Liver (tissue), 3 donors: ENCODE data around the gene PPA2.

Source experiments
- ATF3 ChIP-seq: IDR thresholded peaks from 2 replicates; pipeline ENCODE4 v1.6.1; 2016; ENCODE audit warnings: antibody characterized with exemption
- CTCF ChIP-seq: fragments of 150-350 bp; IDR thresholded peaks from 2 replicates; pipeline ENCODE4 v1.5.1; 2017; ENCODE audit warnings: improper control_type of control experiment, low read depth, low read length; ENCODE audit not compliant: missing input control
- EGR1 ChIP-seq, 2 donors: IDR thresholded peaks; 2 replicates each; pipeline ENCODE4 v1.6.1; 2016 to 2018; ENCODE audit warnings: antibody characterized with exemption in 2 of 2, low read depth in 2 of 2
- GABPA ChIP-seq, 2 donors: IDR thresholded peaks in 1 of 2; conservative IDR thresholded peaks in 1 of 2; 2 replicates each; pipeline ENCODE4 v1.6.1; 2016; ENCODE audit warnings: antibody characterized with exemption in 2 of 2, mild to moderate bottlenecking in 1 of 2, moderate library complexity in 1 of 2
- HNF4A ChIP-seq, 2 donors: conservative IDR thresholded peaks; 2 replicates each; pipeline ENCODE4 v1.6.1; 2016; ENCODE audit warnings: antibody characterized with exemption in 2 of 2, mild to moderate bottlenecking in 2 of 2
- RAD21 ChIP-seq, 2 donors: IDR thresholded peaks; 2 replicates each; pipeline ENCODE4 v1.6.1; 2016; ENCODE audit warnings: antibody characterized with exemption in 2 of 2, mild to moderate bottlenecking in 2 of 2
- SP1 ChIP-seq: IDR thresholded peaks from 2 replicates; pipeline ENCODE4 v1.6.1; 2018; ENCODE audit warnings: antibody characterized with exemption, mild to moderate bottlenecking
- TAF1 ChIP-seq: conservative IDR thresholded peaks from 2 replicates; pipeline ENCODE4 v1.6.1; 2016; ENCODE audit warnings: antibody characterized with exemption, mild to moderate bottlenecking
- YY1 ChIP-seq: IDR thresholded peaks from 2 replicates; pipeline ENCODE4 v1.6.1; 2016; ENCODE audit warnings: antibody characterized with exemption, mild to moderate bottlenecking
- TF ChIP-seq, protein P1 (sequence below): IDR thresholded peaks from 2 replicates; pipeline ENCODE4 v1.6.1; 2016; ENCODE audit warnings: antibody characterized with exemption
- donor health status: healthy.
- donor health status: healthy.

- TF ChIP-seq CTCF (no peak), RAD21 (IDR thresholded peaks at IDR 0.05) (no peak), HNF4A (conservative IDR thresholded peaks at IDR 0.05) (no peak), YY1 (no peak), ATF3 (no peak), SP1 (no peak), EGR1 (IDR thresholded peaks at IDR 0.05; ENCODE audit: low read depth in 2 of 2) (no peak), GABPA (IDR thresholded peaks at IDR 0.05 in 1 of 2, conservative IDR thresholded peaks at IDR 0.05 in 1 of 2) (no peak), TAF1 (no peak)
- TF ChIP-seq, protein P1, sequence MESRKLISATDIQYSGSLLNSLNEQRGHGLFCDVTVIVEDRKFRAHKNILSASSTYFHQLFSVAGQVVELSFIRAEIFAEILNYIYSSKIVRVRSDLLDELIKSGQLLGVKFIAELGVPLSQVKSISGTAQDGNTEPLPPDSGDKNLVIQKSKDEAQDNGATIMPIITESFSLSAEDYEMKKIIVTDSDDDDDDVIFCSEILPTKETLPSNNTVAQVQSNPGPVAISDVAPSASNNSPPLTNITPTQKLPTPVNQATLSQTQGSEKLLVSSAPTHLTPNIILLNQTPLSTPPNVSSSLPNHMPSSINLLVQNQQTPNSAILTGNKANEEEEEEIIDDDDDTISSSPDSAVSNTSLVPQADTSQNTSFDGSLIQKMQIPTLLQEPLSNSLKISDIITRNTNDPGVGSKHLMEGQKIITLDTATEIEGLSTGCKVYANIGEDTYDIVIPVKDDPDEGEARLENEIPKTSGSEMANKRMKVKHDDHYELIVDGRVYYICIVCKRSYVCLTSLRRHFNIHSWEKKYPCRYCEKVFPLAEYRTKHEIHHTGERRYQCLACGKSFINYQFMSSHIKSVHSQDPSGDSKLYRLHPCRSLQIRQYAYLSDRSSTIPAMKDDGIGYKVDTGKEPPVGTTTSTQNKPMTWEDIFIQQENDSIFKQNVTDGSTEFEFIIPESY: no peak
Measured at GRCh38 chr4:105461221-105461620, 12.6 kb downstream of the PPA2 start.
